Measurements from ENCODE around the gene PRR7. TPM values are rescaled to one million over a fixed set of nuclear protein-coding genes. Genes with fewer than 3 reads are reported as not detected.
"Not testable (repeated sequence)": the region's sequence is repeated elsewhere in the genome, so short reads cannot be mapped to it uniquely, and the experiment has no call there.

PRR7 gene
- polyA plus RNA-seq, 5 donors, result 0.39 to 2.5 (median 0.63) TPM

- DNase-seq, result no peak
Observed at GRCh38 chr5:177482359-177482795, 35.8 kb downstream of the PRR7 start.

- DNase-seq, result no peak
Observed at GRCh38 chr5:177483042-177483441, 36.4 kb downstream of the PRR7 start.

GRCh38 chr5:177483994-177484901 lies 37.6 kb downstream of the PRR7 start:
- DNase-seq, result no peak

DNA sequence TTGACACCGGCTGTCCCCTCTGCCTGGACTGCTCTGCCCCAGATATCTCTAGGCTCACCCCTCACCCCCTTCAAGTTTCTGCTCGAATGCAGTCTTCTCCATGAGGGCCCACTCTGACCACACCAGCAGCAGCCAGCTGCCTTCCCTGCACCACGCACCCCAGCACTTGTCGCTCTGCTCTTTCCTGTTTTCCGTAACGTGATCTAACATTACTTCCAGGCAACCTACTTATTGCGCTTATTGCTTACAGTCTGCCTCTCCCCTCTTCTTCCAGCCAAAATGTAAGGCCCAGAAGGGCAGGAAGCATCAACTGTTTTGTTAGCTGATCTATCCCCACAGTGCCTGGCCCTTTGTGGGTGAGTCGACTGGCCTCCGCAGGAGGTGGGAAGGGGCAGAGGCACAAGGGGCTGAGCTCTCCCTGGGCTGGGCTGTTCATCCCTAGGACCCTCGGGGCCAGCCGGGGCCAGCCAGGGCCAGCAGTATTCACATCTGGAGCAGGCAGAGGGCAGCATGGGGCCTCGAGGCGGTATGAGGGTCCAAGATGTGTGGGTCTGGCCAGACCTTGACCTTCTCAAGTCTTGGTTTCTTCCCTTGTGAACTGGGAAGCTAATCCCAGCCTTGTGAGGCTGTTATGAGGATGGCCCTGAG lies 38.4 kb downstream of the PRR7 start:
- no peak for DNase-seq

- not testable (repeated sequence) for DNase-seq
Observed at GRCh38 chr5:177485753-177486152, 39.1 kb downstream of the PRR7 start.

DNA sequence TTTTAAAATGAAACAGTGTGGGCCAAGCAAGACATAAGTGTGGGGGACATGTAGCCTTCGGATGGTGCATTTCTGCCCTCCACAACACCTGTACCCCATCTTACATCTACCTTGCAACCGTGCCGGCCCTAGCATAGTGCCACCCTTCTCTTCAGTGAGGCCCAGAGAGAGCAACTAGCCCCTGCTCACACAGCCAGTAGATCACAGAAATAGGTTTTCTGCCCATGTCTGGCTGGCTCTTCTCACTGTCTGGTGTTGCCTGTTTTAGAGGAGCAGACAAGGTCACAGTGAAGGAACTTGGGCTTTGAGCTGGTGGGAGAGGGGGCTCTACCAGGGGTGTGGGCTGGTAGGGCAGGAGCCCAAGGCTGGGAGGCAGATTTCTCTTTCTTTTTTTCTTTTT lies 39.6 kb downstream of the PRR7 start:
- DNase-seq, result no peak

DNA sequence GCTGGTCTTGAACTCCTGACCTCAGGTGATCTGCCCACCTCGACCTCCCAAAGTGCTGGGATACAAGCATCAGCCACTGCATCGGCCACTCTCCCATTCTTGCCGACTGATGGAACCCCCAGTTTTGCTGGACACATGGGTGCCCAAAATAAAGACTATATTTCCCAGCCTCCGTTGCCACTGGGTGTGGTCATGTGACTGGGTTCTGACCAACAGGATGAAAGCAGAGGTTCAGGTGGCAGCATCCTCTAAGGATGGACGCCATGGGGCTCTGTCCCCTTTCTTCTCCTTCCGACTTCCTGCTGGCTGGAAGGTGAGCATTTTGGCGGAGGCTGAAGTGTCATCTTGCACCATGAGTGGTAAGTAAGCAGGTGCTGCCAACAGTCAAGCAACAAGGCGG lies 40.5 kb downstream of the PRR7 start:
- no peak for DNase-seq

DNA sequence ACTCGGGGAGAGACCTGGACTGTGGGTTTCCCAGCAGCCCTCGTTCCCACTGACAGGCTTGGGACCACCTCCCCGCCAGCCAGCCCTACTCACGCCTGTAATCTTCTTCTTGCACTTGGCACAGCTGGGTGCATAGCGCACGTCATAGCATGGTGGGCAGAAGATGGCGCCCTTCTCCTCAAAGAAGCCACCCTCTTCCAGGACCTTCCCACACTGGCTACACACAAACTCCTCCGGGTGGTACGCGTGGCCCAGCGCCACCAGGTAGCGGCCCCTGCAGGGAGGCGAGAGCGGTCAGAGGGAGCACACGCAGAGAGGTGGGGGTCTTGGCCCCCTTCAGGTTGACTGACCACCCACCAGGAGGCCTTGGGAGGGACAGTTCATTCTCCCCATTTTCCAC lies 41.4 kb downstream of the PRR7 start:
- no peak for DNase-seq

GRCh38 chr5:177489119-177489716 lies 42.6 kb downstream of the PRR7 start:
- DNase-seq, result no peak

- DNase-seq, result no peak
Observed at GRCh38 chr5:177490311-177490991, 43.8 kb downstream of the PRR7 start.

- DNase-seq, result no peak
Observed at GRCh38 chr5:177490992-177491391, 44.4 kb downstream of the PRR7 start.

- no peak for DNase-seq
Observed at GRCh38 chr5:177491429-177491945, 44.9 kb downstream of the PRR7 start.

DNA sequence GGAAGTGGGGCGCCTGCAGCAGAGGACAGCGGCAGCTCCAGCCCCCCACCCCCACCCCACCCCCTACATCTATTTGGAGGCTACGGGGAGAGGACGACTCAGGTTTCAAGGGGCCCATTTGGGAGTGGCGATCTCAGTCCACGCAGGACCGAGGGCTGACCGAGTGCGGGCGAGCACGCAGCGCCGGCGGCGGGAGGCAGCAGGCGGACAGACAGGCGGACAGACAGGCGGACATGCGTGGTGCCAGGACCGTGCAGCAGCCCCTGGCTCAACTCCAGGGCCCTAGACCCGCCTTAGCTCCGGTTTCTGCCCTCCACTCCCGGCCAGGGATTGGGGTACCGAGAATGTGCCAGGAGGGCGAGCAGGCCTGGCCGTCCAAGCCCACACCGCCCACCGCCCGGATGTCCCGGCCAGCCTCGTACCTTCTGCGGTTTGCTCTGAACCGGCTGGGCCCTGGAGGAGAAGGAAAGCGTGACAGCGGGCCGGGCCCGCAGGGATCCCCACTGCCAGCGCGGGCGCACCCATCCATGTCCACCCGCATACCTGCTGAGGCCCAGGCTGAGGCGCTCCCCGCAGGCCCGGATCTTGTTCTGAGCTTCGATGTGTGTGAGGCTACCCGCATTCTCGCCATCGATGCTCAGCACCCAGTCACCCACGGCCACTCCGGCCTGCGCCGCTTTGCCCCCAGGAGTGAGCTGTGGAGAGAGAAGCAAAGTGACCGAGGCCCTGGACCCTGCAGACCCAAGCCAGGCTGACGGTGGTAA lies 45.6 kb downstream of the PRR7 start:
- DNase-seq, result no peak

GRCh38 chr5:177492841-177493240 lies 46.2 kb downstream of the PRR7 start:
- no peak for DNase-seq

- DNase-seq, result no peak
Observed at GRCh38 chr5:177493795-177494345, 47.3 kb downstream of the PRR7 start.

- DNase-seq, result peak; percentile 68 to 69
Observed at GRCh38 chr5:177494346-177495195, 48.0 kb downstream of the PRR7 start.

- DNase-seq, result peak in 1 of 2 donors; percentile 64
Observed at GRCh38 chr5:177495243-177496060, 48.8 kb downstream of the PRR7 start.

- no peak for DNase-seq
Observed at GRCh38 chr5:177496070-177496726, 49.6 kb downstream of the PRR7 start.
